ENCODE results near the gene WIPF1.

DNA sequence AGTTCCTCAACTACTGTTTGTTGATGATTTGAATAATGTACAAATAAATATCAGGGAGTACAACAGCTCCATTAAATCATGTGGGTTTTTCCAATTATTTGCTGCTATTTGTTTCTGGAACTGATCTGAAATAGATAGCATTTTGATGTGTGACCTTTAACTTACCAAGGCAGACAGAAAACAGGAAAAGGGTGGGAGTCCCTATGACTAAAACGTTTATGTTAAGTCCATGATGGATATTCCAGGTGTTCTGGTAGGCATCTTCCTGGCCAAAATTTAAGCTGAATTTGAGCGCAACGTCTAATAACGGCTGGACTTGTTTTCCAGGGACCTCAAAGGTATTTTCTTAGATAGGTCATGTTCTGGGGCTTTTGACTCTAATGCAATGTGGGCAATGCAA, 41.6 kb downstream of the WIPF1 start:
- TF ChIP-seq, protein P1, sequence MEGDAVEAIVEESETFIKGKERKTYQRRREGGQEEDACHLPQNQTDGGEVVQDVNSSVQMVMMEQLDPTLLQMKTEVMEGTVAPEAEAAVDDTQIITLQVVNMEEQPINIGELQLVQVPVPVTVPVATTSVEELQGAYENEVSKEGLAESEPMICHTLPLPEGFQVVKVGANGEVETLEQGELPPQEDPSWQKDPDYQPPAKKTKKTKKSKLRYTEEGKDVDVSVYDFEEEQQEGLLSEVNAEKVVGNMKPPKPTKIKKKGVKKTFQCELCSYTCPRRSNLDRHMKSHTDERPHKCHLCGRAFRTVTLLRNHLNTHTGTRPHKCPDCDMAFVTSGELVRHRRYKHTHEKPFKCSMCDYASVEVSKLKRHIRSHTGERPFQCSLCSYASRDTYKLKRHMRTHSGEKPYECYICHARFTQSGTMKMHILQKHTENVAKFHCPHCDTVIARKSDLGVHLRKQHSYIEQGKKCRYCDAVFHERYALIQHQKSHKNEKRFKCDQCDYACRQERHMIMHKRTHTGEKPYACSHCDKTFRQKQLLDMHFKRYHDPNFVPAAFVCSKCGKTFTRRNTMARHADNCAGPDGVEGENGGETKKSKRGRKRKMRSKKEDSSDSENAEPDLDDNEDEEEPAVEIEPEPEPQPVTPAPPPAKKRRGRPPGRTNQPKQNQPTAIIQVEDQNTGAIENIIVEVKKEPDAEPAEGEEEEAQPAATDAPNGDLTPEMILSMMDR (IDR thresholded peaks at IDR 0.05 in 4 of 5, conservative IDR thresholded peaks at IDR 0.05 in 1 of 5) = no peak
- no peak for TF ChIP-seq POLR2A (IDR thresholded peaks at IDR 0.05)
